ENCODE data around the gene ARHGAP15.

Gene ARHGAP15

GRCh38 chr2:143123911-143124310, 5.3 kb upstream of the ARHGAP15 start:
- no peak overlapping the region for H3K9ac ChIP-seq (ENCODE audit: low read length)
- H3K27ac ChIP-seq (ENCODE audit: low read depth, low read length): no peak overlapping the region
- H3K4me1 ChIP-seq (ENCODE audit: control insufficient read depth, insufficient read depth, low read length): no peaks in the 10 kb centered on the region
- H3K36me3 ChIP-seq (ENCODE audit: control insufficient read depth, insufficient read depth, low read length): no peaks in the 10 kb centered on the region
- H3K4me3 ChIP-seq (ENCODE audit: low read length): no peak overlapping the region
- H3K27me3 ChIP-seq (ENCODE audit: control insufficient read depth, insufficient read depth, low read length): no peaks in the 10 kb centered on the region

- Histone ChIP-seq H3K4me1 (ENCODE audit: control insufficient read depth, insufficient read depth, low read length) (no peaks in the 10 kb centered on the region), H3K27ac (ENCODE audit: low read depth, low read length) (no peak overlapping the region), H3K9ac (ENCODE audit: low read length) (no peak overlapping the region), H3K36me3 (ENCODE audit: control insufficient read depth, insufficient read depth, low read length) (no peaks in the 10 kb centered on the region), H3K4me3 (ENCODE audit: low read length) (no peak overlapping the region), H3K27me3 (ENCODE audit: control insufficient read depth, insufficient read depth, low read length) (no peaks in the 10 kb centered on the region)
Measured at GRCh38 chr2:143124445-143124844, 4.8 kb upstream of the ARHGAP15 start.

GRCh38 chr2:143125717-143126116, 3.5 kb upstream of the ARHGAP15 start:
- Histone ChIP-seq H3K27ac (ENCODE audit: low read depth, low read length) (no peak overlapping the region), H3K36me3 (ENCODE audit: control insufficient read depth, insufficient read depth, low read length) (no peaks in the 10 kb centered on the region), H3K4me3 (ENCODE audit: low read length) (no peak overlapping the region)

GRCh38 chr2:143132355-143132754, 3.1 kb downstream of the ARHGAP15 start:
- Histone ChIP-seq H3K4me3 (ENCODE audit: low read length) (no peak overlapping the region), H3K9ac (ENCODE audit: low read length) (no peak overlapping the region), H3K27me3 (ENCODE audit: control insufficient read depth, insufficient read depth, low read length) (no peaks in the 10 kb centered on the region), H3K4me1 (ENCODE audit: control insufficient read depth, insufficient read depth, low read length) (no peaks in the 10 kb centered on the region), H3K36me3 (ENCODE audit: control insufficient read depth, insufficient read depth, low read length) (no peaks in the 10 kb centered on the region), H3K27ac (ENCODE audit: low read depth, low read length) (no peak overlapping the region)

More at GRCh38 chr2:143125717-143126116, 3.5 kb upstream of the ARHGAP15 start:
- Histone ChIP-seq H3K4me1 (ENCODE audit: control insufficient read depth, insufficient read depth, low read length) (no peaks in the 10 kb centered on the region), H3K9ac (ENCODE audit: low read length) (no peak overlapping the region), H3K27me3 (ENCODE audit: control insufficient read depth, insufficient read depth, low read length) (no peaks in the 10 kb centered on the region)

- Histone ChIP-seq H3K27me3 (ENCODE audit: control insufficient read depth, insufficient read depth, low read length) (no peaks in the 10 kb centered on the region), H3K4me1 (ENCODE audit: control insufficient read depth, insufficient read depth, low read length) (no peaks in the 10 kb centered on the region), H3K4me3 (ENCODE audit: low read length) (no peak overlapping the region), H3K27ac (ENCODE audit: low read depth, low read length) (no peak overlapping the region), H3K9ac (ENCODE audit: low read length) (no peak overlapping the region), H3K36me3 (ENCODE audit: control insufficient read depth, insufficient read depth, low read length) (no peaks in the 10 kb centered on the region)
Measured at GRCh38 chr2:143133783-143134182, 4.6 kb downstream of the ARHGAP15 start.

GRCh38 chr2:143138292-143138691, 9.1 kb downstream of the ARHGAP15 start:
- no peak overlapping the region for H3K27ac ChIP-seq (ENCODE audit: low read depth, low read length)
- H3K27me3 ChIP-seq (ENCODE audit: control insufficient read depth, insufficient read depth, low read length): no peaks in the 10 kb centered on the region
- H3K9ac ChIP-seq (ENCODE audit: low read length): no peak overlapping the region
- H3K4me3 ChIP-seq (ENCODE audit: low read length): no peak overlapping the region
- H3K36me3 ChIP-seq (ENCODE audit: control insufficient read depth, insufficient read depth, low read length): no peaks in the 10 kb centered on the region
- no peaks in the 10 kb centered on the region for H3K4me1 ChIP-seq (ENCODE audit: control insufficient read depth, insufficient read depth, low read length)

GRCh38 chr2:143139835-143140393, 10.7 kb downstream of the ARHGAP15 start:
- Histone ChIP-seq H3K27me3 (ENCODE audit: control insufficient read depth, insufficient read depth, low read length) (no peaks in the 10 kb centered on the region), H3K4me1 (ENCODE audit: control insufficient read depth, insufficient read depth, low read length) (no peaks in the 10 kb centered on the region), H3K36me3 (ENCODE audit: control insufficient read depth, insufficient read depth, low read length) (no peaks in the 10 kb centered on the region), H3K4me3 (ENCODE audit: low read length) (no peak overlapping the region), H3K27ac (ENCODE audit: low read depth, low read length) (no peak overlapping the region), H3K9ac (ENCODE audit: low read length) (no peak overlapping the region)

GRCh38 chr2:143140864-143141661, 11.8 kb downstream of the ARHGAP15 start:
- Histone ChIP-seq H3K4me1 (ENCODE audit: control insufficient read depth, insufficient read depth, low read length) (no peaks in the 10 kb centered on the region), H3K36me3 (ENCODE audit: control insufficient read depth, insufficient read depth, low read length) (no peaks in the 10 kb centered on the region), H3K27me3 (ENCODE audit: control insufficient read depth, insufficient read depth, low read length) (no peaks in the 10 kb centered on the region), H3K9ac (ENCODE audit: low read length) (no peak overlapping the region), H3K27ac (ENCODE audit: low read depth, low read length) (no peak overlapping the region), H3K4me3 (ENCODE audit: low read length) (no peak overlapping the region)

GRCh38 chr2:143142598-143142997, 13.4 kb downstream of the ARHGAP15 start:
- no peaks in the 10 kb centered on the region for H3K36me3 ChIP-seq (ENCODE audit: control insufficient read depth, insufficient read depth, low read length)
- H3K27ac ChIP-seq (ENCODE audit: low read depth, low read length): no peak overlapping the region
- H3K9ac ChIP-seq (ENCODE audit: low read length): no peak overlapping the region
- no peaks in the 10 kb centered on the region for H3K4me1 ChIP-seq (ENCODE audit: control insufficient read depth, insufficient read depth, low read length)
- H3K27me3 ChIP-seq (ENCODE audit: control insufficient read depth, insufficient read depth, low read length): no peaks in the 10 kb centered on the region
- H3K4me3 ChIP-seq (ENCODE audit: low read length): no peak overlapping the region

GRCh38 chr2:143144813-143145455, 15.7 kb downstream of the ARHGAP15 start:
- H3K27me3 ChIP-seq (ENCODE audit: control insufficient read depth, insufficient read depth, low read length): no peaks in the 10 kb centered on the region
- no peaks in the 10 kb centered on the region for H3K36me3 ChIP-seq (ENCODE audit: control insufficient read depth, insufficient read depth, low read length)
- no peak overlapping the region for H3K4me3 ChIP-seq (ENCODE audit: low read length)
- H3K27ac ChIP-seq (ENCODE audit: low read depth, low read length): no peak overlapping the region
- no peaks in the 10 kb centered on the region for H3K4me1 ChIP-seq (ENCODE audit: control insufficient read depth, insufficient read depth, low read length)
- H3K9ac ChIP-seq (ENCODE audit: low read length): no peak overlapping the region

- Histone ChIP-seq H3K27me3 (ENCODE audit: control insufficient read depth, insufficient read depth, low read length) (no peaks in the 10 kb centered on the region), H3K4me1 (ENCODE audit: control insufficient read depth, insufficient read depth, low read length) (no peaks in the 10 kb centered on the region), H3K27ac (ENCODE audit: low read depth, low read length) (no peak overlapping the region), H3K9ac (ENCODE audit: low read length) (no peak overlapping the region), H3K4me3 (ENCODE audit: low read length) (no peak overlapping the region), H3K36me3 (ENCODE audit: control insufficient read depth, insufficient read depth, low read length) (no peaks in the 10 kb centered on the region)
Measured at GRCh38 chr2:143146366-143146765, 17.1 kb downstream of the ARHGAP15 start.

GRCh38 chr2:143146815-143147530, 17.8 kb downstream of the ARHGAP15 start:
- H3K9ac ChIP-seq (ENCODE audit: low read length): no peak overlapping the region
- H3K4me3 ChIP-seq (ENCODE audit: low read length): no peak overlapping the region
- no peak overlapping the region for H3K27ac ChIP-seq (ENCODE audit: low read depth, low read length)
- H3K36me3 ChIP-seq (ENCODE audit: control insufficient read depth, insufficient read depth, low read length): no peaks in the 10 kb centered on the region
- no peaks in the 10 kb centered on the region for H3K27me3 ChIP-seq (ENCODE audit: control insufficient read depth, insufficient read depth, low read length)
- H3K4me1 ChIP-seq (ENCODE audit: control insufficient read depth, insufficient read depth, low read length): no peaks in the 10 kb centered on the region
